Keratinocyte (primary cell): ENCODE measurements around the gene SPTSSB. TPM values are rescaled to one million over a fixed set of nuclear protein-coding genes. Genes with fewer than 3 reads are reported as not detected.

ENCODE experiments used
- DNase-seq: peaks from one replicate; pipeline ENCODE4 v3.0.0-alpha.2; 2011; ENCODE audit warnings: low read depth, missing footprints, low spot score
- FAIRE-seq: peaks from 2 replicates; lab custom pipeline; 2011; peaks lifted over from hg19 to GRCh38; lab: Jason Lieb, UNC
- H2AFZ ChIP-seq: 2 replicates; pipeline ENCODE4 v1.6.0; 2012; ENCODE audit warnings: low read length, control low read depth, inconsistent platforms; ENCODE audit not compliant: control insufficient read depth
- H3K27ac ChIP-seq: 2 replicates; pipeline ENCODE4 v1.5.1; 2011; ENCODE audit warnings: low read length; ENCODE audit not compliant: control insufficient read depth, insufficient read depth
- H3K27me3 ChIP-seq: 3 replicates; pipeline ENCODE4 v1.6.0; 2011; ENCODE audit warnings: low read length; ENCODE audit not compliant: control insufficient read depth, insufficient read depth; ENCODE audit errors: extremely low read depth
- H3K36me3 ChIP-seq, 2 experiments: 2 replicates in 1 of 2; 3 replicates in 1 of 2; pipeline ENCODE4 v1.5.1; 2011; ENCODE audit warnings: low read length in 2 of 2, mild to moderate bottlenecking in 1 of 2; ENCODE audit not compliant: control insufficient read depth in 2 of 2, insufficient read depth in 2 of 2; ENCODE audit errors: extremely low read depth in 1 of 2
- H3K4me1 ChIP-seq: 3 replicates; pipeline ENCODE4 v1.5.1; 2011; ENCODE audit warnings: low read length; ENCODE audit not compliant: control insufficient read depth, insufficient read depth; ENCODE audit errors: extremely low read depth
- H3K4me2 ChIP-seq: 3 replicates; pipeline ENCODE4 v1.6.0; 2011; ENCODE audit warnings: low read depth, low read length; ENCODE audit not compliant: control insufficient read depth, insufficient read depth; ENCODE audit errors: extremely low read depth
- H3K4me3 ChIP-seq, 3 experiments: fragments of 200-600 bp in 1 of 3; sonication (generic) in 1 of 3; 2 replicates in 2 of 3; 3 replicates in 1 of 3; pipeline ENCODE4 v1.5.1; 2011 to 2016; ENCODE audit warnings: low read length in 3 of 3, mild to moderate bottlenecking in 3 of 3, control low read depth in 2 of 3, inconsistent platforms in 1 of 3, low read depth in 1 of 3, mixed read lengths in 1 of 3, mixed run types in 1 of 3, moderate library complexity in 1 of 3; ENCODE audit not compliant: control insufficient read depth in 2 of 3, insufficient read depth in 2 of 3; ENCODE audit errors: extremely low read depth in 1 of 3
- H3K79me2 ChIP-seq: 2 replicates; pipeline ENCODE4 v1.6.0; 2012; ENCODE audit warnings: low read length; ENCODE audit not compliant: control insufficient read depth, insufficient read depth
- H3K9ac ChIP-seq: 3 replicates; pipeline ENCODE4 v1.6.0; 2011; ENCODE audit warnings: low read length; ENCODE audit not compliant: control insufficient read depth, insufficient read depth; ENCODE audit errors: extremely low read depth
- H3K9me1 ChIP-seq: 3 replicates; pipeline ENCODE4 v1.6.0; 2011; ENCODE audit warnings: low read length; ENCODE audit not compliant: control insufficient read depth, insufficient read depth; ENCODE audit errors: extremely low read depth
- H3K9me3 ChIP-seq: 2 replicates; pipeline ENCODE4 v1.5.1; 2012; ENCODE audit warnings: low read depth, low read length; ENCODE audit not compliant: control insufficient read depth
- H4K20me1 ChIP-seq: 3 replicates; pipeline ENCODE4 v1.6.0; 2011; ENCODE audit warnings: low read length; ENCODE audit not compliant: control insufficient read depth, insufficient read depth; ENCODE audit errors: extremely low read depth
- EZH2 ChIP-seq: IDR thresholded peaks from one replicate; pipeline ENCODE4 v1.6.1; 2012; ENCODE audit warnings: inconsistent platforms, mild to moderate bottlenecking, low read length, moderate library complexity
- dilution Hi-C: fragments of 300-500 bp; cut with MboI; formaldehyde crosslinking; loops from one replicate; pipeline ENCODE4 v1.7.0; 2020; ENCODE audit warnings: low sequenced_read_pairs; ENCODE audit not compliant: extremely low pct_ligation_motif_present
- polyA plus RNA-seq, 5 experiments: library from polyadenylated mRNA; depleted of rRNA in 3 of 5; stranded (reverse) in 3 of 5; stranded (forward) in 1 of 5; unstranded in 1 of 5; fragments of >200 nt; gene quantifications; 1 replicate in 1 of 5; 2 replicates in 3 of 5; 3 replicates in 1 of 5; pipeline versions ENCODE4 v1.2.1 to v1.2.3, GENCODE V29; 2011 to 2012; ENCODE audit warnings: missing spikeins in 2 of 5, low read depth in 1 of 5, low replicate concordance in 1 of 5
- TF ChIP-seq, protein P1 (sequence below), 3 experiments: IDR thresholded peaks in 1 of 3; conservative IDR thresholded peaks in 1 of 3; optimal IDR thresholded peaks in 1 of 3; 2 replicates in 2 of 3; 3 replicates in 1 of 3; pipeline versions ENCODE3 to v1.5.1; 2011; ENCODE audit warnings: low read length in 3 of 3, mild to moderate bottlenecking in 3 of 3, moderate library complexity in 2 of 3, control low read depth in 1 of 3, inconsistent platforms in 1 of 3; ENCODE audit not compliant: insufficient read depth in 2 of 3; ENCODE audit errors: extremely low read depth in 1 of 3

The SPTSSB gene
- polyA plus RNA-seq, 1 donor (not counting 4 experiments of a cell fraction or from before 2014, with no cell fraction given): 2.6 TPM

DNA sequence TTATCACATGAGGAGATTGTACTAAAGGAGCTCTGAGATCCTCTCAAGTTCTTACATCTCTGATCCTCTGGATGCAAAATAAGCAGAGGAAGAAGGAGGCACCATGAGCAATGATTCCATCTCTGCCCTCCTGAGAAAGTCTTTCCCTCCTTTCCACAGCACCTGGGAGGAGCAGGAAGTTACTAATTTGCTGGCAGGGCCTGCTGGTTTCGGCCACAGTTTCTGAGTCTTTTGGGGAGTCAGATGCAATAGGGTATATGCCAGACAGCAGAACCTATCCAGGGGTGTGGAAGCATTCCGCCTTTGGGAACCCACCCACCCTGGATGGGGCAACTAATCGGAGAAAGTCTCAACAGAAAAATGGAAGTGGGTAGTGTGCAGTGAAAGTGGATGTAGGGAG, 38.5 kb upstream of the SPTSSB start:
- Histone ChIP-seq H3K9ac (no peak overlapping the region), H2AFZ (no peak overlapping the region), H3K4me2 (no peak overlapping the region), H3K4me3 (no peak overlapping the region), H3K9me3 (no peaks in the 10 kb centered on the region), H3K36me3 (no peaks in the 10 kb centered on the region), H3K4me1 (no peaks in the 10 kb centered on the region), H3K9me1 (no peaks in the 10 kb centered on the region), H4K20me1 (no peaks in the 10 kb centered on the region), H3K79me2 (no peaks in the 10 kb centered on the region), H3K27me3 (no peaks in the 10 kb centered on the region), H3K27ac (no peak overlapping the region)
- FAIRE-seq (peak; percentile 13), DNase-seq (no peak)
- dilution Hi-C loops: no loop called here
- TF ChIP-seq, protein P1, sequence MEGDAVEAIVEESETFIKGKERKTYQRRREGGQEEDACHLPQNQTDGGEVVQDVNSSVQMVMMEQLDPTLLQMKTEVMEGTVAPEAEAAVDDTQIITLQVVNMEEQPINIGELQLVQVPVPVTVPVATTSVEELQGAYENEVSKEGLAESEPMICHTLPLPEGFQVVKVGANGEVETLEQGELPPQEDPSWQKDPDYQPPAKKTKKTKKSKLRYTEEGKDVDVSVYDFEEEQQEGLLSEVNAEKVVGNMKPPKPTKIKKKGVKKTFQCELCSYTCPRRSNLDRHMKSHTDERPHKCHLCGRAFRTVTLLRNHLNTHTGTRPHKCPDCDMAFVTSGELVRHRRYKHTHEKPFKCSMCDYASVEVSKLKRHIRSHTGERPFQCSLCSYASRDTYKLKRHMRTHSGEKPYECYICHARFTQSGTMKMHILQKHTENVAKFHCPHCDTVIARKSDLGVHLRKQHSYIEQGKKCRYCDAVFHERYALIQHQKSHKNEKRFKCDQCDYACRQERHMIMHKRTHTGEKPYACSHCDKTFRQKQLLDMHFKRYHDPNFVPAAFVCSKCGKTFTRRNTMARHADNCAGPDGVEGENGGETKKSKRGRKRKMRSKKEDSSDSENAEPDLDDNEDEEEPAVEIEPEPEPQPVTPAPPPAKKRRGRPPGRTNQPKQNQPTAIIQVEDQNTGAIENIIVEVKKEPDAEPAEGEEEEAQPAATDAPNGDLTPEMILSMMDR (optimal IDR thresholded peaks at IDR 0.05 in 1 of 3, IDR thresholded peaks at IDR 0.05 in 1 of 3, conservative IDR thresholded peaks at IDR 0.05 in 1 of 3; ENCODE audit: extremely low read depth in 1 of 3, insufficient read depth in 2 of 3, low read length in 3 of 3): no peak
- no peak for TF ChIP-seq EZH2

DNA sequence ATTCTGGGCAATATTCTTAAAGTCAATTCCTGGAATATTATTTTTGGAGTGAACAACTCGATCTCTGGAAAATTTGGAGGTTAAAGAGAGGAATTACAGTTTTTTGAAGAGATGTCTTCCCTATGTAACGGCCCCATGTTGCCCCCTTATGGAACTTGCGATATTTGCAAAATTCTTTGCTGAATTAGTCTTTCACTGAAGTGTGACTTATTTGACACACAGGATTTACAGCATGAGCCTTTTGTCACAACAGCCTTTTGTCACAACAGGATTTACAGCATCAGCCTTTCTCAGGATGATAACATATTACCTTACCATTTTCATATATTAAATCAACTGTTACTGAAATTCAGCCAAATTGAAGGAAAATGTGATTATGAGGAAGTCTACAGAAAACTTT, 37.8 kb upstream of the SPTSSB start:
- dilution Hi-C loops: no loop called here
- H3K4me1 ChIP-seq: no peaks in the 10 kb centered on the region
- H2AFZ ChIP-seq: no peak overlapping the region
- H3K79me2 ChIP-seq: no peaks in the 10 kb centered on the region
- no peak overlapping the region for H3K9ac ChIP-seq
- H3K27me3 ChIP-seq: no peaks in the 10 kb centered on the region
- TF ChIP-seq, protein P1 (optimal IDR thresholded peaks at IDR 0.05 in 1 of 3, IDR thresholded peaks at IDR 0.05 in 1 of 3, conservative IDR thresholded peaks at IDR 0.05 in 1 of 3; ENCODE audit: extremely low read depth in 1 of 3, insufficient read depth in 2 of 3, low read length in 3 of 3): peak in 2 of 3 experiments; percentile 30 to 58
- TF ChIP-seq EZH2: no peak
- FAIRE-seq (peak; percentile 43), DNase-seq (no peak)
- H4K20me1 ChIP-seq: no peaks in the 10 kb centered on the region
- no peak overlapping the region for H3K27ac ChIP-seq
- no peaks in the 10 kb centered on the region for H3K36me3 ChIP-seq
- no peaks in the 10 kb centered on the region for H3K9me3 ChIP-seq
- no peaks in the 10 kb centered on the region for H3K9me1 ChIP-seq
- H3K4me2 ChIP-seq: no peak overlapping the region
- H3K4me3 ChIP-seq: no peak overlapping the region
